Activated gamma-delta T cell treated with Interleukin-2 at 50 U/mL for 16 hours (primary cell): ENCODE data around the gene CATSPERE.
"Not testable (repeated sequence)": the region's sequence is repeated elsewhere in the genome, so short reads cannot be mapped to it uniquely, and the experiment has no call there.

ENCODE experiments used
- DNase-seq: peaks from one replicate; pipeline ENCODE4 v3.0.0-alpha.2; 2020

CATSPERE gene

GRCh38 chr1:244636488-244637259 lies 175.6 kb downstream of the CATSPERE start:
- DNase-seq: no peak

- DNase-seq: no peak
Observed at GRCh38 chr1:244639561-244639960, 178.5 kb downstream of the CATSPERE start.

GRCh38 chr1:244640917-244641316 lies 179.8 kb downstream of the CATSPERE start:
- no peak for DNase-seq

GRCh38 chr1:244642526-244642925 lies 181.5 kb downstream of the CATSPERE start:
- no peak for DNase-seq

GRCh38 chr1:244642988-244643387 lies 181.9 kb downstream of the CATSPERE start:
- DNase-seq: no peak

GRCh38 chr1:244645414-244645813 lies 184.3 kb downstream of the CATSPERE start:
- DNase-seq: no peak

GRCh38 chr1:244645890-244646289 lies 184.8 kb downstream of the CATSPERE start:
- DNase-seq: no peak

- no peak for DNase-seq
Observed at GRCh38 chr1:244647819-244648218, 186.7 kb downstream of the CATSPERE start.

- no peak for DNase-seq
Observed at GRCh38 chr1:244651956-244652622, 191.0 kb downstream of the CATSPERE start.

GRCh38 chr1:244652623-244653438 lies 191.8 kb downstream of the CATSPERE start, which contains the start of gene DESI2:
Gene DESI2, plus strand, starts transcription at chr1:244653126. Its CDS starts 188 bp downstream, at chr1:244653314.
- DNase-seq: peak; percentile 98

GRCh38 chr1:244653439-244654107 lies 192.5 kb downstream of the CATSPERE start:
- no peak for DNase-seq

- no peak for DNase-seq
Observed at GRCh38 chr1:244654108-244655038, 193.3 kb downstream of the CATSPERE start.

- DNase-seq: no peak
Observed at GRCh38 chr1:244655186-244655585, 194.1 kb downstream of the CATSPERE start.

- DNase-seq: no peak
Observed at GRCh38 chr1:244657421-244657820, 196.3 kb downstream of the CATSPERE start.

- no peak for DNase-seq
Observed at GRCh38 chr1:244659694-244660093, 198.6 kb downstream of the CATSPERE start.

- no peak for DNase-seq
Observed at GRCh38 chr1:244660595-244660994, 199.5 kb downstream of the CATSPERE start.

GRCh38 chr1:244661569-244662312 lies 200.7 kb downstream of the CATSPERE start:
- DNase-seq: not testable (repeated sequence)

- no peak for DNase-seq
Observed at GRCh38 chr1:244662599-244662998, 201.5 kb downstream of the CATSPERE start.

- no peak for DNase-seq
Observed at GRCh38 chr1:244664353-244664752, 203.3 kb downstream of the CATSPERE start.

GRCh38 chr1:244665771-244666217 lies 204.7 kb downstream of the CATSPERE start:
- DNase-seq: no peak
